OCI-LY1 (cell line): ENCODE data around the gene INPP4A.
A peak's percentile ranks its signal among the peaks of the same experiment; 100 is the strongest.

Experiments used
- CTCF ChIP-seq: fragments of 200-600 bp; sonication (generic), shearing (Covaris generic); IDR thresholded peaks from 2 replicates; pipeline ENCODE4 v1.5.1; 2017; ENCODE audit warnings: mild to moderate bottlenecking, antibody characterized with exemption, low read length, moderate library complexity, mixed read lengths
- EZH2 ChIP-seq: fragments of 200-600 bp; sonication (generic), shearing (Covaris generic); IDR thresholded peaks from 2 replicates; pipeline ENCODE4 v1.8.0; 2017; ENCODE audit warnings: borderline replicate concordance, mixed run types, mild to moderate bottlenecking, antibody characterized with exemption, low read length, moderate library complexity, mixed read lengths

GRCh38 chr2:98487806-98488189 lies 43.1 kb downstream of the INPP4A start:
- TF ChIP-seq CTCF: peak; percentile 74
- no peak for TF ChIP-seq EZH2
